Activated CD4-positive, alpha-beta memory T cell treated with anti-CD3 and anti-CD28 coated beads, Interleukin-2, amount 10 ng/mL, durations not matched to agents 7 days and 5 days (primary cell): Measurements from ENCODE around the gene INPP5A. TPM values are rescaled to one million over a fixed set of nuclear protein-coding genes. Genes with fewer than 3 reads are reported as not detected.
"Not testable (repeated sequence)": the region's sequence is repeated elsewhere in the genome, so short reads cannot be mapped to it uniquely, and the experiment has no call there.

ENCODE experiments used
- CTCF ChIA-PET: fragments of 350-600 bp; sonication (Branson Sonifier 250); formaldehyde crosslinking; loops from one replicate; lab custom pipeline; 2021; ENCODE audit warnings: antibody characterized with exemption, inconsistent platforms; lab: Charles Lee
- POLR2A ChIA-PET: fragments of 350-600 bp; sonication (Branson Sonifier 250); formaldehyde crosslinking; loops from one replicate; lab custom pipeline; 2021; ENCODE audit warnings: antibody characterized with exemption; lab: Charles Lee
- DNase-seq: peaks from one replicate; pipeline ENCODE4 v3.0.0-alpha.2; 2020
- H3K27ac Mint-ChIP-seq: one replicate; pipeline ENCODE4 v1.8.0; 2021; ENCODE audit warnings: mild to moderate bottlenecking, mixed read lengths
- H3K27me3 Mint-ChIP-seq: one replicate; pipeline ENCODE4 v1.8.0; 2021; ENCODE audit warnings: mixed read lengths
- H3K36me3 Mint-ChIP-seq: one replicate; pipeline ENCODE4 v1.8.0; 2021; ENCODE audit warnings: low read depth, mixed read lengths
- H3K4me1 Mint-ChIP-seq: one replicate; pipeline ENCODE4 v1.8.0; 2021; ENCODE audit warnings: mixed read lengths
- H3K4me3 Mint-ChIP-seq: one replicate; pipeline ENCODE4 v1.8.0; 2021; ENCODE audit warnings: mild to moderate bottlenecking, mixed read lengths
- H3K9me3 Mint-ChIP-seq: one replicate; pipeline ENCODE4 v1.8.0; 2021; ENCODE audit warnings: mixed read lengths
- total RNA-seq, 2 experiments: library from RNA; stranded (reverse); gene quantifications; one replicate each; pipeline ENCODE4 v1.2.3, GENCODE V29; 2021

The INPP5A gene
- total RNA-seq, 2 experiments from 2014 or later, result 9.3 to 9.5 TPM

DNA sequence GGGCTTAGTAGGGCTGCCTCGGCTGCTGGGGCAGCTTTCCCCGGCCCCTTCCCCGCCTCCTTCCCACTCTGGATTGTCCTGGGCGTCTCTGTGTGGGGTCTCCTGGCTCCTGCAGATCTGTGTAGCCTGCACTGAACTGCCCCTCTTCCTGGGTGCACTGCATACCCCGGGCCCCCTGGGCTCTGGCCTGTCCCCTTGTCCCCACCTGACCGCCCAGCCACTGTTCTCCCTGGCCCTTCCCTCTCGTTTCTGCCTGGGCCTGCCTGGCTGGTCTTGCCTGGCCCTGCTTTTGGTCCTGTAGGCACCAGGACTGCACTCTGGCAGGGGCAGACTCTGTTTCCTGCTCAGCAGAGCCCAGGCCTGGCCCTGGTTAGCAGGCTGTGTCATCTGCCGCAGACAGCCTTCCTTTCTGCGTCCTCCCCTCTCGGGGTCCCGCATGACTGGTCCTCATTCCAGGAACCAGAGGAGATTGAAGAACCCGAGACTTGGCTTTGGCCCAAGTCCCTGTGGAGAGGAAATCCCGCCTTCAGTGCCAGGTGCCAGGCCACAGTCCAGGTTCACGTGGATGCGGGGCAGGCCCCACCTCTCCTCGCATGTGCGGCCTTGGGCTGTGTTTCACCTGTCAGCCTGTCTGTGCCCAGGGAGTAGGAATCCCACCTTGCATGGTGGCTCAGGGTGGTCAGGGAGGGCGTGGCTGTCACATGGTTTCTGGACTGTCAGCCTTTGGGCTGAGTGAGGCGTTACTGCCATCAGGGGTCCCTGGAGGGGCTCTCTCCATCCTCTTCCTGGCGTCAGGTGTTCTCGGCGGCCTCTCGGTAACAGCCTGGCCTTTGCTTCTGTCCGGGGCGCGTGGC, 9.2 kb downstream of the INPP5A start:
- POLR2A ChIA-PET, result no interaction called here
- Mint-ChIP-seq H3K4me1 (peaks cover 43% of the 10 kb centered on the region), H3K27me3 (peaks cover 3% of the 10 kb centered on the region), H3K27ac (no peak overlapping the region), H3K4me3 (no peak overlapping the region), H3K9me3 (no peaks in the 10 kb centered on the region), H3K36me3 (peaks cover 2% of the 10 kb centered on the region)
- no peak for DNase-seq
- CTCF ChIA-PET, result no interaction called here

GRCh38 chr10:132547421-132547861, 9.9 kb downstream of the INPP5A start:
- POLR2A ChIA-PET, result no interaction called here
- H3K27ac Mint-ChIP-seq, result no peak overlapping the region
- no peak overlapping the region for H3K4me3 Mint-ChIP-seq
- H3K9me3 Mint-ChIP-seq, result no peaks in the 10 kb centered on the region
- peaks cover 44% of the 10 kb centered on the region for H3K4me1 Mint-ChIP-seq
- DNase-seq, result no peak
- CTCF ChIA-PET, result no interaction called here
- peaks cover 3% of the 10 kb centered on the region for H3K27me3 Mint-ChIP-seq
- peaks cover 2% of the 10 kb centered on the region for H3K36me3 Mint-ChIP-seq

GRCh38 chr10:132548106-132548823, 10.7 kb downstream of the INPP5A start:
- peaks cover 3% of the 10 kb centered on the region for H3K27me3 Mint-ChIP-seq
- CTCF ChIA-PET, result no interaction called here

GRCh38 chr10:132548869-132549268, 11.3 kb downstream of the INPP5A start:
- CTCF ChIA-PET, result no interaction called here
- Mint-ChIP-seq H3K36me3 (no peaks in the 10 kb centered on the region), H3K27ac (no peak overlapping the region), H3K4me1 (peaks cover 37% of the 10 kb centered on the region), H3K4me3 (no peak overlapping the region), H3K27me3 (peaks cover 2% of the 10 kb centered on the region), H3K9me3 (no peaks in the 10 kb centered on the region)
- no peak for DNase-seq
- POLR2A ChIA-PET, result no interaction called here

More at GRCh38 chr10:132548106-132548823, 10.7 kb downstream of the INPP5A start:
- Mint-ChIP-seq H3K9me3 (no peaks in the 10 kb centered on the region), H3K27ac (no peak overlapping the region), H3K4me1 (peaks cover 41% of the 10 kb centered on the region), H3K4me3 (no peak overlapping the region), H3K36me3 (peaks cover 1% of the 10 kb centered on the region)
- POLR2A ChIA-PET, result no interaction called here
- DNase-seq, result no peak

DNA sequence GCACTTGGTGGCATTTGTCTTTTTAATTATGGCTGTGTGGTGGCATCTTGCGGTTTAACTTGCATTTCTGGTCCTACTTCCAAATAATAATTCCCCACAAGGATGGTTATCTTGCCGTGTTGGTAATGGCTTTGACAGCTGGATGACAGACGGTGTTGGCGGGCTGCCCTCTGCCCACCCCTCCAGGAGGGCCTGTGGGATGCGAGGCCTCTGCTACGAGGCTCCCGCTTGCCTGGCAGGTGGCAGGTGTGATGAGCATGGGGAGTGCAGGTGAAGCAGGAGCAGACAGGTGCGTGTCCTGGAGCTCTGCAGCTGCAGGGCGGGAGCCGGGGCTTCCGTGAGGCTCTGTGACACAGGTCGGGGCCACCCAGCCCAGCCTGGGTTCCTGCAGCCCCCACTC, 11.8 kb downstream of the INPP5A start:
- no peaks in the 10 kb centered on the region for H3K9me3 Mint-ChIP-seq
- no peak overlapping the region for H3K4me3 Mint-ChIP-seq
- ChIA-PET POLR2A (no interaction called here), CTCF (no interaction called here)
- DNase-seq, result no peak
- no peaks in the 10 kb centered on the region for H3K36me3 Mint-ChIP-seq
- peaks cover 32% of the 10 kb centered on the region for H3K4me1 Mint-ChIP-seq
- H3K27ac Mint-ChIP-seq, result no peak overlapping the region
- peaks cover under 1% of the 10 kb centered on the region for H3K27me3 Mint-ChIP-seq

GRCh38 chr10:132550366-132551092, 12.9 kb downstream of the INPP5A start:
- Mint-ChIP-seq H3K27ac (no peak overlapping the region), H3K27me3 (no peaks in the 10 kb centered on the region)
- POLR2A ChIA-PET, result interaction anchor here (0.7 to 1.8 kb wide), 4 partner anchors 9 to 104 kb away, joined by 3 to 18 read pairs (median 6); no protein-coding TSS in a partner anchor

GRCh38 chr10:132551093-132551807, 13.7 kb downstream of the INPP5A start:
- H3K27ac Mint-ChIP-seq, result peak overlapping the region; percentile 73
- no peaks in the 10 kb centered on the region for H3K27me3 Mint-ChIP-seq
- H3K4me1 Mint-ChIP-seq, result peaks cover 22% of the 10 kb centered on the region
- peak; percentile 47 for DNase-seq
- no peaks in the 10 kb centered on the region for H3K36me3 Mint-ChIP-seq
- H3K9me3 Mint-ChIP-seq, result no peaks in the 10 kb centered on the region
- H3K4me3 Mint-ChIP-seq, result peak overlapping the region; percentile 6
- CTCF ChIA-PET, result interaction anchor here (1.0 to 2.0 kb wide), 3 partner anchors 11 to 21 kb away, joined by 4 to 16 read pairs (median 4); no protein-coding TSS in a partner anchor
- POLR2A ChIA-PET, result interaction anchor here (0.7 to 1.8 kb wide), 6 partner anchors 10 to 651 kb away, joined by 3 to 18 read pairs (median 4); partner anchors contain the start of gene PPP2R2D

More at GRCh38 chr10:132550366-132551092, 12.9 kb downstream of the INPP5A start:
- Mint-ChIP-seq H3K4me1 (peaks cover 24% of the 10 kb centered on the region), H3K4me3 (no peak overlapping the region), H3K36me3 (no peaks in the 10 kb centered on the region), H3K9me3 (no peaks in the 10 kb centered on the region)
- no peak for DNase-seq
- CTCF ChIA-PET, result interaction anchor here (0.6 to 2.0 kb wide), 3 partner anchors 10 to 20 kb away, joined by 3 to 16 read pairs (median 4); no protein-coding TSS in a partner anchor

DNA sequence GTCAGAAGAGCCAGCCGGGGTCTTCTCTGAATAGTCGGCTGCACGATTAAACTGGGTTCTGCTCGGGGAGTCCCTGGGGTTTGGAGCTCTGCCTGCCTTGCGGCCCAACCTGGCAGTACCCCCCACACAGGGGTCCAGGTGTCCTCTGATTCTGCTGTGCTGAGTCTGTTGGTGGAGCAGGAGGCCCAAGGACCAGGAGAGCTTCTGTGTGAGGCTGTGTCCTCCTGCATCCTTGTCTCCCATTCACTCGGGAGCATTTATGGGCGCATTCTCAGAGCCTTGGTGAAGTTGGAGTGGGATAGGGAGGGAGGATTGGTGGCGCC, 14.2 kb downstream of the INPP5A start:
- H3K9me3 Mint-ChIP-seq, result no peaks in the 10 kb centered on the region
- H3K4me3 Mint-ChIP-seq, result peak overlapping the region; percentile 6
- peak overlapping the region; percentile 73 for H3K27ac Mint-ChIP-seq
- ChIA-PET POLR2A (interaction anchor here (1.3 to 1.8 kb wide), 3 partner anchors 10 to 651 kb away, joined by 4 to 18 read pairs (median 10); partner anchors contain the start of gene PPP2R2D), CTCF (interaction anchor here (1.0 to 2.0 kb wide), 3 partner anchors 11 to 20 kb away, joined by 4 to 16 read pairs (median 4); no protein-coding TSS in a partner anchor)
- H3K27me3 Mint-ChIP-seq, result no peaks in the 10 kb centered on the region
- H3K36me3 Mint-ChIP-seq, result no peaks in the 10 kb centered on the region
- H3K4me1 Mint-ChIP-seq, result peaks cover 22% of the 10 kb centered on the region
- no peak for DNase-seq

GRCh38 chr10:132552635-132553034, 15.0 kb downstream of the INPP5A start:
- H3K4me3 Mint-ChIP-seq, CTCF ChIA-PET, POLR2A ChIA-PET, H3K27ac Mint-ChIP-seq, H3K9me3 Mint-ChIP-seq, DNase-seq, H3K27me3 Mint-ChIP-seq, H3K36me3 Mint-ChIP-seq: not testable (repeated sequence)
- H3K4me1 Mint-ChIP-seq, result peaks cover 19% of the 10 kb centered on the region

GRCh38 chr10:132553568-132553967, 16.0 kb downstream of the INPP5A start:
- H3K36me3 Mint-ChIP-seq, H3K9me3 Mint-ChIP-seq, H3K27me3 Mint-ChIP-seq, DNase-seq, POLR2A ChIA-PET, H3K4me3 Mint-ChIP-seq, CTCF ChIA-PET, H3K27ac Mint-ChIP-seq: not testable (repeated sequence)
- H3K4me1 Mint-ChIP-seq, result peaks cover 19% of the 10 kb centered on the region

- POLR2A ChIA-PET, result no interaction called here
- CTCF ChIA-PET, result no interaction called here
- H3K9me3 Mint-ChIP-seq, result no peaks in the 10 kb centered on the region
- H3K4me3 Mint-ChIP-seq, result no peak overlapping the region
- H3K36me3 Mint-ChIP-seq, result no peaks in the 10 kb centered on the region
- H3K27ac Mint-ChIP-seq, result no peak overlapping the region
- H3K27me3 Mint-ChIP-seq, result no peaks in the 10 kb centered on the region
- DNase-seq, result no peak
- H3K4me1 Mint-ChIP-seq, result peaks cover 19% of the 10 kb centered on the region
Observed at GRCh38 chr10:132554053-132554990, 16.7 kb downstream of the INPP5A start.
